OCI-LY7 (cell line): Measurements from ENCODE around the gene EDAR. TPM values are rescaled to one million over a fixed set of nuclear protein-coding genes. Genes with fewer than 3 reads are reported as not detected.

ENCODE experiments used
- BruUV-seq: library from RNA; stranded (reverse); fragments of 400-500 nt; replicated peaks from 2 replicates; lab custom pipeline; 2021; lab: Mats Ljungman, UMichigan
- CTCF ChIA-PET: fragments of 300-600 bp; sonication (Branson Sonifier 250); formaldehyde crosslinking; loops from one replicate; lab custom pipeline; 2022; ENCODE audit warnings: antibody characterized with exemption; ENCODE audit not compliant: unreplicated experiment; lab: Charles Lee
- POLR2A ChIA-PET: fragments of 300-600 bp; sonication (Branson Sonifier 250); formaldehyde crosslinking; loops from one replicate; lab custom pipeline; 2022; ENCODE audit warnings: antibody characterized with exemption; lab: Charles Lee
- DNase-seq: peaks from one replicate; pipeline ENCODE4 v3.0.0-alpha.2; 2015; ENCODE audit warnings: low spot score
- H2AFZ ChIP-seq: fragments of 200-600 bp; sonication (generic), shearing (Covaris generic); 2 replicates; pipeline ENCODE4 v1.6.1; 2014; ENCODE audit warnings: mild to moderate bottlenecking, antibody characterized with exemption, low read length, moderate library complexity
- H3K27ac ChIP-seq: fragments of 200-600 bp; sonication (generic); 2 replicates; pipeline ENCODE4 v1.5.1; 2014; ENCODE audit warnings: mixed run types, low read depth, mild to moderate bottlenecking, moderate library complexity, low read length, inconsistent platforms; ENCODE audit not compliant: poor library complexity, severe bottlenecking
- H3K36me3 ChIP-seq: fragments of 200-600 bp; sonication (generic); 2 replicates; pipeline ENCODE4 v1.6.1; 2014; ENCODE audit warnings: mild to moderate bottlenecking, antibody characterized with exemption, low read length, moderate library complexity, mixed read lengths; ENCODE audit not compliant: insufficient read depth
- H3K4me1 ChIP-seq: fragments of 200-600 bp; sonication (generic); 2 replicates; pipeline ENCODE4 v1.5.1; 2014; ENCODE audit warnings: mild to moderate bottlenecking, low read length; ENCODE audit not compliant: insufficient read depth, poor library complexity, severe bottlenecking
- H3K4me2 ChIP-seq: fragments of 200-600 bp; sonication (generic); 2 replicates; pipeline ENCODE4 v1.6.1; 2014; ENCODE audit warnings: mild to moderate bottlenecking, low read length
- H3K4me3 ChIP-seq: fragments of 200-600 bp; sonication (generic); 2 replicates; pipeline ENCODE4 v1.5.1; 2014; ENCODE audit warnings: mild to moderate bottlenecking, low read depth, low read length; ENCODE audit not compliant: poor library complexity, severe bottlenecking
- H3K79me2 ChIP-seq: fragments of 200-600 bp; sonication (generic); 2 replicates; pipeline ENCODE4 v1.6.1; 2016; ENCODE audit warnings: low read depth, mild to moderate bottlenecking, low read length, moderate library complexity, mixed read lengths; ENCODE audit not compliant: insufficient read depth
- H3K9me2 ChIP-seq: fragments of 200-600 bp; sonication (generic); 2 replicates; pipeline ENCODE4 v1.6.1; 2016; ENCODE audit warnings: mild to moderate bottlenecking, low read length, mixed read lengths; ENCODE audit not compliant: insufficient read depth
- H3K9me3 ChIP-seq: fragments of 200-600 bp; sonication (generic); 2 replicates; pipeline ENCODE4 v1.6.1; 2014; ENCODE audit warnings: mild to moderate bottlenecking, mixed run types, low read length, mixed read lengths
- H4K20me1 ChIP-seq: fragments of 200-600 bp; sonication (generic); 2 replicates; pipeline ENCODE4 v1.6.1; 2014; ENCODE audit warnings: mild to moderate bottlenecking, antibody characterized with exemption, low read length, moderate library complexity, mixed read lengths; ENCODE audit not compliant: insufficient read depth
- EZH2phosphoT487 ChIP-seq: fragments of 200-600 bp; sonication (generic); IDR thresholded peaks from 2 replicates; pipeline ENCODE4 v1.6.1; 2018; ENCODE audit warnings: low read depth, borderline replicate concordance, mild to moderate bottlenecking, mixed run types, antibody characterized with exemption, low read length, moderate library complexity, mixed read lengths
- intact Hi-C: fragments of 100-400 bp; cut with micrococcal nuclease; formaldehyde crosslinking; loops from one replicate; pipeline ENCODE4 v1.10.0; 2022; ENCODE audit not compliant: unreplicated experiment
- total RNA-seq, 2 experiments: library from RNA; depleted of rRNA in 1 of 2; stranded (reverse); fragments of >200 nt in 1 of 2; shearing (Covaris generic) in 1 of 2; gene quantifications; 2 replicates each; pipeline ENCODE4 v1.2.3, GENCODE V29; 2014 to 2022
- TF ChIP-seq, protein P1 (sequence below): fragments of 200-600 bp; sonication (generic); conservative IDR thresholded peaks from 2 replicates; pipeline ENCODE4 v1.5.1; 2014; ENCODE audit warnings: mild to moderate bottlenecking, antibody characterized with exemption, low read length, moderate library complexity, mixed read lengths

Gene EDAR
- total RNA-seq, 2 experiments from 2014 or later = not detected

- no peaks in the 10 kb centered on the region for H3K9me2 ChIP-seq
- no peak overlapping the region for H2AFZ ChIP-seq
- H3K36me3 ChIP-seq = no peaks in the 10 kb centered on the region
- no peaks in the 10 kb centered on the region for H3K79me2 ChIP-seq
- intact Hi-C loops = no loop called here
- H3K4me2 ChIP-seq = no peak overlapping the region
- TF ChIP-seq, protein P1, sequence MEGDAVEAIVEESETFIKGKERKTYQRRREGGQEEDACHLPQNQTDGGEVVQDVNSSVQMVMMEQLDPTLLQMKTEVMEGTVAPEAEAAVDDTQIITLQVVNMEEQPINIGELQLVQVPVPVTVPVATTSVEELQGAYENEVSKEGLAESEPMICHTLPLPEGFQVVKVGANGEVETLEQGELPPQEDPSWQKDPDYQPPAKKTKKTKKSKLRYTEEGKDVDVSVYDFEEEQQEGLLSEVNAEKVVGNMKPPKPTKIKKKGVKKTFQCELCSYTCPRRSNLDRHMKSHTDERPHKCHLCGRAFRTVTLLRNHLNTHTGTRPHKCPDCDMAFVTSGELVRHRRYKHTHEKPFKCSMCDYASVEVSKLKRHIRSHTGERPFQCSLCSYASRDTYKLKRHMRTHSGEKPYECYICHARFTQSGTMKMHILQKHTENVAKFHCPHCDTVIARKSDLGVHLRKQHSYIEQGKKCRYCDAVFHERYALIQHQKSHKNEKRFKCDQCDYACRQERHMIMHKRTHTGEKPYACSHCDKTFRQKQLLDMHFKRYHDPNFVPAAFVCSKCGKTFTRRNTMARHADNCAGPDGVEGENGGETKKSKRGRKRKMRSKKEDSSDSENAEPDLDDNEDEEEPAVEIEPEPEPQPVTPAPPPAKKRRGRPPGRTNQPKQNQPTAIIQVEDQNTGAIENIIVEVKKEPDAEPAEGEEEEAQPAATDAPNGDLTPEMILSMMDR = no peak
- no peak for DNase-seq
- H3K27ac ChIP-seq = no peak overlapping the region
- no peaks in the 10 kb centered on the region for H3K4me1 ChIP-seq
- CTCF ChIA-PET = no interaction called here
- no peaks in the 10 kb centered on the region for H3K9me3 ChIP-seq
- no peaks in the 10 kb centered on the region for H4K20me1 ChIP-seq
- POLR2A ChIA-PET = interaction anchor here (0.5 kb wide), 1 partner anchor 263 kb away, joined by 3 read pairs; no protein-coding TSS in a partner anchor
- no peak overlapping the region for H3K4me3 ChIP-seq
- BruUV-seq = no TSS peak
Observed at GRCh38 chr2:109006971-109007370, 18.0 kb upstream of the EDAR start.

- Histone ChIP-seq H3K9me2 (no peaks in the 10 kb centered on the region), H3K79me2 (no peaks in the 10 kb centered on the region), H3K9me3 (no peaks in the 10 kb centered on the region), H3K4me3 (no peak overlapping the region), H4K20me1 (no peaks in the 10 kb centered on the region), H3K27ac (no peak overlapping the region), H3K4me2 (no peak overlapping the region), H3K4me1 (no peaks in the 10 kb centered on the region), H3K36me3 (no peaks in the 10 kb centered on the region), H2AFZ (no peak overlapping the region)
- BruUV-seq = no TSS peak
- ChIA-PET POLR2A (no interaction called here), CTCF (no interaction called here)
- intact Hi-C loops = no loop called here
- no peak for DNase-seq
- no peak for TF ChIP-seq EZH2phosphoT487
- TF ChIP-seq, protein P1 = no peak
Observed at GRCh38 chr2:109005686-109006204, 16.7 kb upstream of the EDAR start.

DNA sequence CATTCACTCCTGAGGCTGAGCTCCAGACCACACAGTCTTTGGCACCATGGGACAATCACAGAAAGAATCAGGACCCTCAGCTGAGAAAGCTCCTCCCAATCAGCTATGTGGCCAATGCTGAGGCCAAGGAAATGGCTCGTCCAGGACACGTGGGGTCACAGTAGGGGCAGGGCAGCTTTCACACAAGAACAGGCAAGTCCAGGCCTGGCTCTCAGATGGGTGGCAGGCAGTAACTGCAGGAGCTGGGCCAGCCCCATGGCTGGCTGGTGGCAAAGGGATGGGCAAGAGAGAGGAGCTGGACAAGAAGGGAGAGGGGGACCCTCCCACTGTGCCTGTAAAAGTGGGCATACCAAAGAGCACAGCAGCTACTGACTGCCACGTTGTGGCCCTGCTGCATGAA, 12.2 kb upstream of the EDAR start:
- H3K79me2 ChIP-seq = no peaks in the 10 kb centered on the region
- no peak overlapping the region for H3K27ac ChIP-seq
- H3K4me3 ChIP-seq = no peak overlapping the region
- intact Hi-C loops = no loop called here
- no peaks in the 10 kb centered on the region for H3K36me3 ChIP-seq
- ChIA-PET CTCF (interaction anchor here (0.7 kb wide), 1 partner anchor 457 kb away, joined by 3 read pairs; no protein-coding TSS in a partner anchor), POLR2A (interaction anchor here (0.7 kb wide), 1 partner anchor 86 kb away, joined by 3 read pairs; no protein-coding TSS in a partner anchor)
- H3K4me2 ChIP-seq = no peak overlapping the region
- H3K9me3 ChIP-seq = no peaks in the 10 kb centered on the region
- no peak for DNase-seq
- no peaks in the 10 kb centered on the region for H3K4me1 ChIP-seq
- no peaks in the 10 kb centered on the region for H3K9me2 ChIP-seq
- H4K20me1 ChIP-seq = no peaks in the 10 kb centered on the region
- no TSS peak for BruUV-seq
- no peak for TF ChIP-seq EZH2phosphoT487
- TF ChIP-seq, protein P1 = no peak
- no peak overlapping the region for H2AFZ ChIP-seq
